ENCODE results near the gene ZBTB32.

GRCh38 chr19:35670686-35671085 lies 33.7 kb upstream of the ZBTB32 start:
- TF ChIP-seq, protein P1, sequence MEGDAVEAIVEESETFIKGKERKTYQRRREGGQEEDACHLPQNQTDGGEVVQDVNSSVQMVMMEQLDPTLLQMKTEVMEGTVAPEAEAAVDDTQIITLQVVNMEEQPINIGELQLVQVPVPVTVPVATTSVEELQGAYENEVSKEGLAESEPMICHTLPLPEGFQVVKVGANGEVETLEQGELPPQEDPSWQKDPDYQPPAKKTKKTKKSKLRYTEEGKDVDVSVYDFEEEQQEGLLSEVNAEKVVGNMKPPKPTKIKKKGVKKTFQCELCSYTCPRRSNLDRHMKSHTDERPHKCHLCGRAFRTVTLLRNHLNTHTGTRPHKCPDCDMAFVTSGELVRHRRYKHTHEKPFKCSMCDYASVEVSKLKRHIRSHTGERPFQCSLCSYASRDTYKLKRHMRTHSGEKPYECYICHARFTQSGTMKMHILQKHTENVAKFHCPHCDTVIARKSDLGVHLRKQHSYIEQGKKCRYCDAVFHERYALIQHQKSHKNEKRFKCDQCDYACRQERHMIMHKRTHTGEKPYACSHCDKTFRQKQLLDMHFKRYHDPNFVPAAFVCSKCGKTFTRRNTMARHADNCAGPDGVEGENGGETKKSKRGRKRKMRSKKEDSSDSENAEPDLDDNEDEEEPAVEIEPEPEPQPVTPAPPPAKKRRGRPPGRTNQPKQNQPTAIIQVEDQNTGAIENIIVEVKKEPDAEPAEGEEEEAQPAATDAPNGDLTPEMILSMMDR (conservative IDR thresholded peaks at IDR 0.05; ENCODE audit: low read depth, low read length): no peak
- no peak for TF ChIP-seq EZH2phosphoT487 (IDR thresholded peaks at IDR 0.05; ENCODE audit: borderline replicate concordance, low read length)
